ENCODE measurements around the gene PXDC1.

PXDC1 gene

DNA sequence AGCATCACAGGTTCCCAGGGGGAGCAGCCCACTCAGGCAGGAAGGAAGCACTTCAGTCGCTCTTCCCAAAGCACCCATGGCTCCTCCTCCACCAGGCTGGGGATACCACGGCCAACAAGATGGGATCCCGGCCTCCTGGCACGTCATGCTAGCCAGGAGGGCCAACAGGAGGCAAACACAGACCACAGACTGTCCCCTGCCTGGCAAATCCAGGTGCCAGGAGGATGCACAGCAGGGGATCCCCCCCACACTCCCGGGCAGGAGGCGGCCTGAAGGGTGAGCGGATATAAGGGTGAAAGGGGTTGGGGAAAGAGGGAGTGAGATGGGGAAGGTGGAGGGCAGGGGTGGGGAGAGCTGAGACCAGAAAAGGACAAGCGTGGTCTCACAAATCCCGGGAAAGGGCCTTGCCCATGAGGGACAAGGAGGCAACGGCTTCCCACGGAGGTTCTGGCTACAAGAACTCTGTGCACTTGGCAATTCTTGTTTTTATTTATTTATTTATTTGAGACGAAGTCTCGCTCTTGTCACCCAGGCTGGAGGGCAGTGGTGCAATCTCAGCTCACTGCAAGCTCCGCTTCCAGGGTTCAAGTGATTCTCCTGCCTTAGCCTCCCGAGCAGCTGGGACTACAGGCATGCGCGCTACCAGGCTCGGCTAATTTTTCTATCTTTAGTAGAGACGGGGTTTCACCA, 7.2 kb downstream of the PXDC1 start:
- no peak for TF ChIP-seq FOXP2 (optimal IDR thresholded peaks at IDR 0.05; ENCODE audit: borderline replicate concordance, extremely low read depth, extremely low read length, insufficient read depth)
- TF ChIP-seq TAF1 (IDR thresholded peaks at IDR 0.05; ENCODE audit: borderline replicate concordance, insufficient read depth, low read length) = no peak
- no peak for TF ChIP-seq POLR2AphosphoS5 (IDR thresholded peaks at IDR 0.05; ENCODE audit: low read depth, low read length)

DNA sequence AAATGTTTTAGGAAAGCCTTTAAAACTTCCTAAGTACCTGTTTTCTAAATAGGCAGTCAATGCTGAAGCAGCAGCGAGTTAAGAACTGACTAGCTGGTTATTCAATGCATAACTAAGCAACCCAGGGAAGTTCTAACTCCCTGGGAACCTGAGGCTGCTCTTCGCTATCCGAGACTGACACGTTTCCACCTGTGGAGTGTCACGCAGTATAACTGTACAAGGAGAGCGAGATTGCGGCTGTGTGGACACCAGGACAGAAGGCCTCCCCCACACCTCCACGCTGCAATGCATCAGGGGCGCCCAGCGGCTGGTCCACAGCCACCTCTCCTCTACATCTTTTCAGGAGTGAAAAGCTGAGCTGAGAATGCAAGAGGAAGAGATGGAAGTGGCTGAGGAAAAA, 8.0 kb downstream of the PXDC1 start:
- TF ChIP-seq, protein P1, sequence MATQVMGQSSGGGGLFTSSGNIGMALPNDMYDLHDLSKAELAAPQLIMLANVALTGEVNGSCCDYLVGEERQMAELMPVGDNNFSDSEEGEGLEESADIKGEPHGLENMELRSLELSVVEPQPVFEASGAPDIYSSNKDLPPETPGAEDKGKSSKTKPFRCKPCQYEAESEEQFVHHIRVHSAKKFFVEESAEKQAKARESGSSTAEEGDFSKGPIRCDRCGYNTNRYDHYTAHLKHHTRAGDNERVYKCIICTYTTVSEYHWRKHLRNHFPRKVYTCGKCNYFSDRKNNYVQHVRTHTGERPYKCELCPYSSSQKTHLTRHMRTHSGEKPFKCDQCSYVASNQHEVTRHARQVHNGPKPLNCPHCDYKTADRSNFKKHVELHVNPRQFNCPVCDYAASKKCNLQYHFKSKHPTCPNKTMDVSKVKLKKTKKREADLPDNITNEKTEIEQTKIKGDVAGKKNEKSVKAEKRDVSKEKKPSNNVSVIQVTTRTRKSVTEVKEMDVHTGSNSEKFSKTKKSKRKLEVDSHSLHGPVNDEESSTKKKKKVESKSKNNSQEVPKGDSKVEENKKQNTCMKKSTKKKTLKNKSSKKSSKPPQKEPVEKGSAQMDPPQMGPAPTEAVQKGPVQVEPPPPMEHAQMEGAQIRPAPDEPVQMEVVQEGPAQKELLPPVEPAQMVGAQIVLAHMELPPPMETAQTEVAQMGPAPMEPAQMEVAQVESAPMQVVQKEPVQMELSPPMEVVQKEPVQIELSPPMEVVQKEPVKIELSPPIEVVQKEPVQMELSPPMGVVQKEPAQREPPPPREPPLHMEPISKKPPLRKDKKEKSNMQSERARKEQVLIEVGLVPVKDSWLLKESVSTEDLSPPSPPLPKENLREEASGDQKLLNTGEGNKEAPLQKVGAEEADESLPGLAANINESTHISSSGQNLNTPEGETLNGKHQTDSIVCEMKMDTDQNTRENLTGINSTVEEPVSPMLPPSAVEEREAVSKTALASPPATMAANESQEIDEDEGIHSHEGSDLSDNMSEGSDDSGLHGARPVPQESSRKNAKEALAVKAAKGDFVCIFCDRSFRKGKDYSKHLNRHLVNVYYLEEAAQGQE (IDR thresholded peaks at IDR 0.05; ENCODE audit: insufficient read depth in 1 of 2, low read depth in 2 of 2, low read length in 2 of 2) = no peak
- TF ChIP-seq SIN3A (IDR thresholded peaks at IDR 0.05; ENCODE audit: borderline replicate concordance, insufficient read depth, low read length) (no peak), TAF1 (IDR thresholded peaks at IDR 0.05; ENCODE audit: borderline replicate concordance, insufficient read depth, low read length) (no peak), POLR2AphosphoS5 (IDR thresholded peaks at IDR 0.05; ENCODE audit: low read depth, low read length) (no peak), FOXP2 (optimal IDR thresholded peaks at IDR 0.05; ENCODE audit: borderline replicate concordance, extremely low read depth, extremely low read length, insufficient read depth) (no peak)

DNA sequence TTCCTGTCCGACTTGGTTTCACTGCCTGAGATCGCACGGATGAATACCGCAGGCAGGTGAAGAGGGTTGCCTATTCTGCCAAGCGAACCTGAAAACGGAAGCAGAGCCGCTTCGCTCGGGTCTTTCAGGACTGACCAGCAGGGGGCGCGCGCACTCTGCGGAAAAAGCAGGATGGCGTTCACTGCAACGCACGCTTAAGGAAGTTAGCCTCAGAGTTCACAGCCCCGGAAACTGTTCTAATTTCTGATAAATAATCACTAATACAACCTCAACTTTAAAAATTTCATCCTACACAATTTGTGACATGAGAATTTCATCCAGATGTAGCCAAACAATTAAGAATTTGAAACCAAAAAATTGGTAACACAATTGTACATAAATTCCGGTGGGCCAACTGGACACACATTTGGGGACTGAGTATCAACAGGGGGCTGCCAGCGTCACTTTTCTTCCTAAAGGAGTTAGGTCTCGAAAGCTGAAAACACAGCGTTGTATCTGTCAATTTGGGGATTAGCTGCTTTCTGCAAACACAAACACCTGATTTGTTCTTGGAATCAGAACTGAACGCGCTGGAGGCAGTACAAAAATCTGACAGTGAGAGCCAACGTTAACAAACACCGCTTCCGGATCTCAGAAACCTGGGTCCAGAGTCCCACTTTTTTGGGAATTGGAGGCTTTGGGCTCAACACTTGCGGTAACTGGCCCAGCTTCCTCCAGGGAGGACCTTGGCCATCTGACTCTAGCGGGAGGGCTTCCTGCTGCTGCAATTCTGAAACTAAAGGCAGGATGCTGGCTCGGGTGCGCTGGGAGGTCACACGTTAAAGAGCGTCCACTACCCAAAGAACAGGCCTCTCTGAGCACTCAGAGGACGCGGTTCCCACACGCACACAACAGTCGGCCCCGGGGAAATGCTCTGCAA, 8.8 kb downstream of the PXDC1 start:
- TF ChIP-seq FOXP2 (optimal IDR thresholded peaks at IDR 0.05; ENCODE audit: borderline replicate concordance, extremely low read depth, extremely low read length, insufficient read depth) = peak; percentile 51
- peak; percentile 56; the same call in 1 of the 2 replicates for TF ChIP-seq TAF1 (IDR thresholded peaks at IDR 0.05; ENCODE audit: borderline replicate concordance, insufficient read depth, low read length)
- TF ChIP-seq, protein P1 (IDR thresholded peaks at IDR 0.05; ENCODE audit: insufficient read depth in 1 of 2, low read depth in 2 of 2, low read length in 2 of 2) = no peak
- no peak for TF ChIP-seq POLR2AphosphoS5 (IDR thresholded peaks at IDR 0.05; ENCODE audit: low read depth, low read length)

DNA sequence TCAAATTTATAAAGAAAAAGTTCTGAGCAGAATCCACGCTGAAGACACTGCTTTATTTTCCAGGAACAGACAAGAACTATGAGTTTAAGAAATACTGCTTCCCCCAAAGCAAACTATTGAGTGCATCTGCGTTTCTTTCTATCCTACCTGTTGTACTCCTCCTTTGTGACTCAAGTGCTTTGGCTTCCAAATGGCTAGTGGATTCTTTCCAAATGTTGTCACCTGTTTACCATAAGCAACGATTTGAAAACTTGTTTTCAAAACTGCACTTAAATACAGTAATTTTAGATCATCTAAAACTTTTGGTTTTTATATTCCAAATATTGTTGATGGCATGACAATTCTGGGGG, 9.5 kb downstream of the PXDC1 start:
- TF ChIP-seq SIN3A (IDR thresholded peaks at IDR 0.05; ENCODE audit: borderline replicate concordance, insufficient read depth, low read length) (no peak), POLR2AphosphoS5 (IDR thresholded peaks at IDR 0.05; ENCODE audit: low read depth, low read length) (no peak), TAF1 (IDR thresholded peaks at IDR 0.05; ENCODE audit: borderline replicate concordance, insufficient read depth, low read length) (no peak), FOXP2 (optimal IDR thresholded peaks at IDR 0.05; ENCODE audit: borderline replicate concordance, extremely low read depth, extremely low read length, insufficient read depth) (no peak)
- TF ChIP-seq, protein P1 (IDR thresholded peaks at IDR 0.05; ENCODE audit: insufficient read depth in 1 of 2, low read depth in 2 of 2, low read length in 2 of 2) = no peak

DNA sequence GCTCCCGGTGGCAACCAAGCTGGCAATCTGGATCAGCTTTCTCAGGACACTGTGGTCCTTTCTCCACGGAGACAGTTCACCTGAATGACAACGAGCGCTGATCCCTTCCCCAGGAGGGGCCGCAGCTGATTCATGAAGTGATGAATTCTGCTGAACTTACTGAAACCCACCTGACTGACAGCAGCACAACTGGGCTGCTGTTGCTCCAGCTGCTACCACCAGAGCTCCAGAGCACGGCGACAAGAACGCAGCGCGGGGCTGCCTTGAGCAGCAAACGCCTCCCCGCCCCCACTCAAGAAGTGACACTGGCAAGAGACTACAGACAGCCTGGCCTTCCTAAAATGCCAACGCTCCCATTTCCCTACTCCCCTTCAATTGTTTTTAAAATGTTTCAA, 10.0 kb downstream of the PXDC1 start:
- no peak for TF ChIP-seq FOXP2 (optimal IDR thresholded peaks at IDR 0.05; ENCODE audit: borderline replicate concordance, extremely low read depth, extremely low read length, insufficient read depth)
- TF ChIP-seq, protein P1 (IDR thresholded peaks at IDR 0.05; ENCODE audit: insufficient read depth in 1 of 2, low read depth in 2 of 2, low read length in 2 of 2) = no peak

Data from PFSK-1 (cell line).